GM21381 (cell line): ENCODE results near the gene PLCG2.
"Not testable (repeated sequence)": the region's sequence is repeated elsewhere in the genome, so short reads cannot be mapped to it uniquely, and the experiment has no call there.

Experiments used
- ATAC-seq: cut with Tn5 transposase; IDR thresholded peaks from one replicate; pipeline ENCODE4 v1.9.1; 2021; ENCODE audit warnings: mild to moderate bottlenecking, moderate library complexity; ENCODE audit not compliant: unreplicated experiment

Gene PLCG2

DNA sequence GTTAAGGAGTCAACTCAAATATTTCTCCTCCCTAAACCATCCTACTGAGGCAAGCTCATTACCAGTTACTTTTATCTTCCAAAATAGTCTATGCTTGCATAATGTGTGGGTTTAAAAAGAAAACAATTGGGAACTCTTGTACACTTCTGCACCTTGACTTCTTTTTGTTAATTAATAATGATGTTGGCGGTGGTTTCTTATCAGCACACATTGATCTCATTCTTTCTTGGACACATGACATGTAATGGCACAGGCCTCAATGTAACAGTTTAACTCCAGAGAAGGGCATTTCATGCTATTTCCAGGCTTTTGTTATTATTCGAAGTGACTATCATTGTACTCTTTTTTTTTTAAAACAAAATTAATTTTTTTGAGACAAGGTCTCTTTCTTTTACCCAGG, 7.8 kb downstream of the PLCG2 start:
- ATAC-seq: no peak

DNA sequence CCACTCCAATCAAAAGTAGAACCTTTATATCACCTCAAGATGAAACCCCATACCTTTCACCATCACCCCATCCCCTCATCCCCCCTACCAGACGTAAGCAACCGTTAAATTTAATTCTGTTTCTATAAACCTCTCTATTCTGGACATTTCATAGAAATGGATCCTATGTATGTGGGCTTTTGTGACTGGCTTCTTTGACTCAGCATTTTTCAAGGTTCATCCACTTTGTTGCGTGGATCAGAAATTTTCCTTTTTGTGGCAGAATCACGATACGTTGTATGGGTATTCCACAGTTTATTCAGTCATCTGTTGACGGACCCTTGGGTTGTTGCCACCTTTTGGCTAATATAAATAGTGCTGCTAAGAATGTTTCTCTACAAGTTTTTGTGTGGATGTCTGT, 8.6 kb downstream of the PLCG2 start:
- ATAC-seq: no peak

DNA sequence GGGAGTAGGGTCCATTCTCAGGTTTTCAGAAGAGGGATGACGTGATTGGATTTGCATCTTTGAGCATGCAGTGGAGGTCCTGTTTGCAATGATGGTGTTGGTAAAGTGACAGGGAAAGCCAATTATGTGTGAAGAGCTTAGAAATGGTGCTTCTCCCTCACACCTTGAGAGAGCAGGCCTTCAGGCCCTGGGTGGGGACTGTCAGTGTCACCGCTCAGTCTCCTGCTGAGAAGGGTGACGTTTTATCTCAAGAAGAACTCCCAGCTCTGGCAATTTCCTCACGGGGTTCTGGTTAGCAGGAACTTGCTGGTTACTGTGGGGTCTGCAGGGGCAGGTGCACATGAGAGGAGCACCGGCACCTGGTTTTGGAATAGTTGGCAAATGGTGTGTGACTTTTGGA, 11.2 kb downstream of the PLCG2 start:
- ATAC-seq: no peak

DNA sequence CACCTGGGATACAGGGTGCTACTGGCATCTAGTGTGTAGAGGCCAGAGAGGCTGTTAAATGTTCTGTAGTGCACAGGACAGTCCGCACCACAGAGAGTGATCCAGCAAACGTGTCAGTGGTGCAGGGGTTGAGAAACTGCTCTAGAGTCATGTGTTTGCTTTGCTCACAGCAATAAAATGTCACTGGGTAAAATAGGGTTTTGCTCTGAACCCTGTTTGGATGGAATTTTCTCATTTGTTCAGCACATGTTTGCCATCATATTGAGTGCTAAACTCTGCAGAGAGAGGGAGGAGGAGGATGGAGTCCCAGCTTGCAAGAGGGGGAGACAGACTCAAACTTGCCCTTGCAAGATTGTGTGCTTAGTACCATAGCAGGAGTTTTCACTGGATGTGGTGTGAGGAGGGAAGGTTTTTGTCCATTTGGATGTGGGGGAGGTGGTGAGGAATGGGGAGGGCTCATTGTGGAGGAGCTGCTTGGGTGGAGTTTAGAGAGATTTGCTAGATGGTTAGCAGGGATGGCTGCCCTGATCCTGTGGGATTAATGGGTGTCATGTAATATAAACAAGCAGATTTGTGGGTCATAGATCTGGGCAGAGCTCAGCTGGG, 11.8 kb downstream of the PLCG2 start:
- no peak for ATAC-seq

DNA sequence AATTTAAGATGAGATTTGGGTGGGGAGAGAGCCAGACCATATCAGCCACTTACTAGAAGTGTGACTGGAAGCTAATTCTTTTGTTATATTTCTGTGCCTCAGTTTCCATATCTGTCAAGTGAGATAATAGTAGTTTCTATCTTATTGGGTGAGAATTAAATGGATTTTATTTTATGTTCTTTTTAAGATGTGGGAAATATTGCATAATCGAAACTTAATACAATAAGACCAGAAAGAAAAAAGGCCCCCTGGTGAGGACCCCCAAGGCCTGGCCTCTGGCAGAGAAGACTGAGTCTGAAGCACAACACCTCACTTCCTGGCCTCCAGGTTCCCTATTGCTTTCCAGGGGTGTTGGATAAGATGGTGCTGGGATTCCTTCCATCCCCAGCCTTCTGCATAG, 13.7 kb downstream of the PLCG2 start:
- ATAC-seq: no peak

DNA sequence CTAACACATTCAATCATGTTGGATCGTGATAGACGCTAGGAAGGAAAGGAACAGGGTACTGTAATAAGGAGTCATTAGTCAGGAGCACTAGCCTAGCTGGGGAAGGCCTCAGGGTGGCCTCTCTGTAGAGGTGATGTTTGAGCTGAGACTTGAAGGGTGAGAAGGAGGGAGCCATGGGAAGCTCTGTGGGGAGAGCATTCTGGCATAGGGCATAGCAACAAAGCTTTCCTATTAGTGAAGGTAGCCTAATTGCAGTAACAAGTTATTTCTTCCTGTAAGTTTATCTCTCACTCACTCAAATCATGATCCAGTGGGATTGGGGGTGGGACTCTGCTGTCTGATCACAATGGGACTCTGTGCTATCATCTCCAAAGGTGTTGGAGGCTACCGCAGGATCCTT, 16.1 kb downstream of the PLCG2 start:
- no peak for ATAC-seq

DNA sequence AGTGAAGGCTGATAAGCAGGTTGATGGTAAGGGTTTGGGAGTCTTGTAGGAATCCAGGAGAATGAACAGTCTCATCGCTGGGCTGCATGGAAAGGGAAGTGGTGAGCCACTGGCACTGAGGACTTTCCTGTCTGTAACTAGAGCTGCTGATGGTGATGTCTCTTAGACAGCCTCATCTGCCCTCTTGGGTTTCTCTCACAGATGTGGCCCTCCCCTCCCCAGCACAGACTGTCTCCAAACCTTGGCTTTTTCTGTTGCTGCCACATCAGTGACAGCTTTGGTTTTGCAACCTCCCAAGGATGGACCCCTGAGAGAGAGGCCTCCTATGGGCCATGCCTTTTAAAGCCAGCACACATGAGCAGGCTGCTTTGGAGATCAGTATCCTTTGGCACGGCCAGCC, 16.9 kb downstream of the PLCG2 start:
- ATAC-seq: no peak

DNA sequence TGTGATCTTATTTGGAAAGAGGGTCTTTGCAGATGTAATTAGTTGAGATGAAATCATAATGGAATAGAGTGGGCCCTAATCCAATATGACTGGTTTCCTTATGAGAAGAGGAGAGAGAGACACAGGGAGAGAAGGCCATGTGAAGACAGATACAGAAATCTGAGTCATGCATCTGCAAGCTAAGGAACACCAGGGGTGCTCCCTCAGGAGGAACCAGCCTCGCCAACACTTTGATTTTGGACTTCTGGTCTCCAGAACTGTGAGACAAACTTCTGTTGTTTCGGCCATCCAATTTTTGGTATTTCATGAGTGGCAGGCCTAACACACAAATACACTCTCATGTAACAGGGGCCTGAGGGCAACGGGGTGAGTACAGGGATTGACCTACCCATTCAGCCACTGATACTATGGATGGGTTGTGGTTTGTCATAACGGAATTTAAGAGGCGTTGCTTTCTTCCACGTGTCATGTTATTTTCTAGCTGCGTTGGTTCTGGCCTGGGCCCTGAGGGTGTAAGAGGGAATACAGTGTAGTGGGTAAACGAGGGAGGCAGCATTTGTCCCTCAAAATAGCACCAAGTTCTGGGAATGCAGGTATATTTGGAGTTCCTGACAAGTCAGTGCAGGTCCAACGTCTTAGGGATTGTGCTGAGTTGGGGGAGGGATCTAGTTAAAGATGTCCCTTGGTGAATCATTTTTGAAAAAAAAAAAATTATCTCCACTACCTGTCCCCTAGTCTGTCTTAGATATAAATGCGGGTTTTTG, 17.7 kb downstream of the PLCG2 start:
- no peak for ATAC-seq

DNA sequence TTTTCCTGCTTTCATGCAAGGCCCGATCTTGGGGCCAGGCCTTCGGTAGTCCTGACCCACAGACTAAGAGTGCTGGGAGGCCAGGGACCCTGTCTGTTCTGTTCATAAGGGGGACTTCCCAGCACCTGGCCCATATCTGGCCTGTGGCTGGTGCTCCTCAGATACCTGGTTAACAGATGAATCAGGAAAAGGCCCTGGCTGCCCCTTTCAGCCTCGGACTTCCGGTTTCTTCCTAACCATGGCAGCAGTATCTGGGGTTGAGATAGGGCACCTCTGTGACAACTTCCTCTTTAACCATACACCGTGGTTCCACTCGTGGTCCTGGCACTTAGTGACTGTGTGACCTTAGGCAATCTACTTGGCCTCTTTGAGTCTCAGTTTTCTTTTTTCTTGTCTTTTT, 18.4 kb downstream of the PLCG2 start:
- ATAC-seq: peak; percentile 57

DNA sequence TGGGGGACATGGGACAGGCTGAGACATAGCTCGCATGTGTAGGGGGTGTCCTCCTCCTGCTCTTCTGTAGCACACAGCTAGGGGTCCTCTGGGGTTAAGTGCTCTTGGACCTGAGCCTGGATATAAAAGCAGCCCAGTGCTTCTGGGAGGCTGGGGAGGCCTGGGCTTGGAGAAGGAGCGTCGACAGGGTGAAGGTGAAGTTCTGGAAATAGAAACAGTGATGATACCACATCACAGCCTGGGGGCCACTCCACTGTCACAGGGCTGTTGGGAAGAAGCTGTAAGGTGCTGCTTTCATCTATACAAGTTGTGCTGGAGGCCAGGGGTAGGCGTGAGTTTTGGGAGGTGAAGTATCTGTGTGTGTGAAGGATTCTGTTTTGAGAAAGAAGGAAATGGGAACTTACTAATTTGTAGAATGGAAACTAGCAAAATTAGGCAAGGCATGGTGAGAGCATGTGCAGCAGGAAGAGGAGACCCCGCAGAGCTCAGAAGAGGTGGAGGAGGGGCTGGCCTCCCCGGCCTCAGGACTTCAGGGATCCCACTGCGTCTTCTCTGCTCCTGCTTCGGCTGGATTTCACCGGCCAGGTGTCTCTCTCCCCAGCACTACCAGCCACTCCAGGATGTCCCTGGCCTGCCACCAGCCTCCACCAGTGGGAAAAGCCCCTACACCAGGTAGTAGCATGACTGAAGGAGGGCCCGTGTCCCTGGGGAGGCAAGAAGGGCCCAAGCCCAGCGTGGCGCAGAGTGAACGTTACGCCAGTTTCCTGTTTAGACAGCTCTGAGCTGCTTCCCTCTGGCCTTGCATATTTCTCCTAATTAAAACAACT, 19.4 kb downstream of the PLCG2 start:
- peak; percentile 45 for ATAC-seq

DNA sequence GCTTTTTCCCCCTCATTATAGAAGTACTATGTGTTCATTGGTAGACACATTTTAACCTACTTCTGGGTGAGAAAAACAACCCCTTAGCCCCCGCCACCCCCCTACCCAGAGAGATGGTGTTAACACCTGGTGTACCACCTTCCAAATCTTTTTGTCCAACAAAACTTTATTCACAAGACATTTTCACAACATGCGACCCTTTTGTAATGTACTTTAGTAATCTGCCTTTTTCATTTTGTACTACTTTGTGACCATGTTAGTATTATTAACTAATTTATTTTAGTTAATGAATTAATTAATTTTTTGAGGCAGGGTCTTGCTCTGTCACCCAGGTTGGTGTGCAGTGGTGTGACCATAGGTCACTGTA, 20.0 kb downstream of the PLCG2 start:
- no peak for ATAC-seq

DNA sequence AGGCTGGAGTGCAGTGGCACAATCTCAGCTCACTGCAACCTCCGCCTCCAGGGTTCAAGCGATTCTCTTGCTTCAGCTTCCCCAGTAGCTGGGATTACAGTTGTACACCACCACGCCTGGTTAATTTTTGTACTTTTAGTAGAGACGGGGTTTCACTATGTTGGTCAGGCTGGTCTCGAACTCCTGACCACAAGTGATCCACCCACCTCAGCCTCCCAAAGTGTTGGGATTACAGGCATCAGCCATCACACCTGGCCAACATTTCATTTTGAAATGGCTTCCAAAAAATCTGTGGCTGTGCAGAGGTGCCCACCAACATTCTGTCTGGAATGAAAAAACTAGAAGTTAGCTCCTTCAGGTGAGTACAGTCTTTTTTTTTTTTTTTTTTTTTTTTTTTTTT, 22.6 kb downstream of the PLCG2 start:
- not testable (repeated sequence) for ATAC-seq

DNA sequence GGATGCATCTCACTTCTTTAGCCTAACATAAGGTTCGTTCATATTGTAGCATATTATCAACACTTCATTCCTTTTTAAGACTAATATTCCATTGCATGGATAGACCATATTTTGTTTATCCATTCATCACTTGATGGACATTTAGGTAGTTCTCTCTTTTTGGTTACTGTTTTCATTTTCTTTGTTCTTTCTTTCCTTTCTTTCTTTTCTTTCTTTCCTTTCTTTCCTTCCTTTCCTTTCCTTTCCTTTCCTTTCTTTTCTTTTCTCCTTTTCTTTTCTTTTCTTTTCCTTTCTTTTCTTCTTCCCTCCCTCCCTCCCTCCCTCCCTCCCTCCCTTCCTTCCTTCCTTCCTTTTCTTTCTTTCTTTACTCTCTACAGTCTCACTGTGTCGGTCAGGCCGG, 24.2 kb downstream of the PLCG2 start:
- no peak for ATAC-seq

DNA sequence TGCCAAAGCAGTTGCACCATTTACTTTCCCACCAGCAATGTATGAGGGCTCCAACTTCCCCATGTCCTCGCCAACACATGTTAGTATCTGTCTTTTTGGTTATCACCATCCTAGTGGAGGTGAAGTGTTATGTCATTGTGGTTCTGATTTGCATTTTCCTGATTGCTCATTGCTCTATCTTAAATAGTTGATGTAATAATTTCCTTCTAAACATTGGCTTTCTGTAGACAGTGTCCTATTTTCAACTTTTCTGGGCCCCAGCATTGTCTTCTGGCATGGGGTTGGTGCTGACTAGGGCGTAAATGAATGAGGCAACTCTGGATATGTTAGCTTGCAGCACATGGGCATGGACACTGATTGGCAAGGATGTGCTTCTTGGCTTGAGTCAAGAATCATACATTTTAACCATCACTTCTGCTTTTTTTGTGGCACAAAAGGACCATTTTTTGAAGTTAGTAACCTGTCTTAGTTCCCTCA, 25.1 kb downstream of the PLCG2 start:
- no peak for ATAC-seq

DNA sequence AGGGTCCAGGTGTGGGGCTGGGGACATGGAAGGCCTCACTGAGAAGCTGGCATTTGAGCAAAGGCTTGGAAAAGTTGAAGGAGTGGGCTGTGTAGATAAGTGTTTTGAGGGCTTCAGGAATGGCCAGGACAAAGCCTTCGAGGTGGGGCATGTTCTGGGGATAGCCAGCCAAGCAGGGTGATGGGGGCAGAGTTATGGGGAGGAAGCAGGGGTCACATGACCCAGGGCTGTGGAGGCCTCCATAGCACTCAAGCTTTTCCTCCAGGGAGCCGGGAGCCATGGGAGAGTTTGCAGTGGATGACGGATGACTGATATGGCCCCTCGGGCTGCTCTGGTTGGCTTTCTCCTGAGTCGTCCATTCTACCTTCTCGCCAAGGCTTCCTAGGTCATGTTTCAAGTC, 27.6 kb downstream of the PLCG2 start:
- ATAC-seq: no peak

DNA sequence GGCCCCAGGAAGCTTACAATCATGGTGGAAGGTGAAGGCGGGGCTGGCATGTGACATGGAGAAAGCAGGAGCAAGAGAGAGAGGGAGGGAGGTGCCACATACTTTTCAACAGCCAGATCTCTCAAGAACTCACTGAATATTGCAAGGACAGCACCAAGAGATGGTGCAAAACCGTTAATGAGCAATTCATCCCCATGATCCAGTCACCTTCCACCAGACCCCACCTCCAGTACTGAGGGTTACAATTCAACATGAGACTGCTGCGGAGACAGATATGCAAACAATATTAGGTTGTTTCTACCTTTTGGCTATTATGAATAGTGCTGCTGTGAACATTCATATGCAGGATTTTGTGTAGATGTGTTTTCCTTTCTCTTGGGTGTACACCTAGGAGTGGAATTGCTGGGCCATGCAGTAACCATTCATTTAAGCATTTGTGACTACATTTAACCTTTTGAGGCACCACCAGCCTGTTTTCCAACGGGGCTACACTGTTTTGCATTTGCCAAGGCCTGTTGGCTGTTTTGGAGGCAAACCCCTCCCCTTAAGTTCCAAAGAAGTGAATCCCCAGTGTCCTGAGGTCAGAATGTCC, 28.8 kb downstream of the PLCG2 start:
- ATAC-seq: no peak

DNA sequence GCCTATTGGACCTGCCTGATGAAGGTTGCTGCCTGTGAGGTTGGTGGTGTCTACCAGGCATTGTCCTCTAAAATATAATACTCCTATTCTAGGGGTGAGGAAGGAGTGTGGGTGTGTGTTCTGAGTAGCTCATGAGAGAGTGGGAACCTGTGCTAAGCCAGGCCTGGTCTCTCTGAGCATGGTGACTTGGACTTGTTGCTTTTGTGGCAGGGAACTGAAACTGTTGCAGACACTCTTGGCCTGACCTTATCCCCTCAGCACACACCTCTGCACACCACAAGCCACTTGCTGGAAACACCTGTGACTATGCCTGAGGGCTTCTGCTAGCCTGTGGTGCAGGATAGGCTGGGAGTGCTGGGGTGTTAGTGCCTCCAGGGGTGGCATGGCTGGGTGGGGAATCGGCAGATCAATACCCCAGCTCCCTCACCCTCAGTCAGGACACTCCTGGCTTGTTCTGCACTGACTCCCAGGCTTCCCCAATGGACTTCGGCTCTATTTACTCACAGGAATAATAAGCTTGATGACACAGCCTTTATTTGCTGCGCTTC, 29.9 kb downstream of the PLCG2 start:
- ATAC-seq: peak; percentile 62

DNA sequence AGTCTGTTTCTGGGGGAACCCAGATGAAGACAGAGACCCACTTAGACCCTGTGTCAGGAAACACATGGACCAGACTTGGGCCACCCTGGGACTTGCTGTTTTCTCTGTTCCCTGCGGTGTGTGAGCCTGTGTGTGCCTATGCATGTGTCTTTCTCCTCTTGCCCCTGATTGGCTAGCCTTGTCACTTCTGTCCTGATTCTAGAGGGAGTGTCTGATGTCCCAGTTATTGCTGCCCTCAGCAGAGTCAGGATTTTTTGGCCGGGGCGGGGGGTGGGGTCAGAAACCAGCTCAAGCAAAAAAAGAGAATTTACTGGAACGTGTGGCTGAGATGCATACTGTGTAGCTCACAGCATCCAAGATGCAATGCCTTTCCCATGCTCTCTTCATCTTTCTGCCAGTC, 30.5 kb downstream of the PLCG2 start:
- no peak for ATAC-seq

DNA sequence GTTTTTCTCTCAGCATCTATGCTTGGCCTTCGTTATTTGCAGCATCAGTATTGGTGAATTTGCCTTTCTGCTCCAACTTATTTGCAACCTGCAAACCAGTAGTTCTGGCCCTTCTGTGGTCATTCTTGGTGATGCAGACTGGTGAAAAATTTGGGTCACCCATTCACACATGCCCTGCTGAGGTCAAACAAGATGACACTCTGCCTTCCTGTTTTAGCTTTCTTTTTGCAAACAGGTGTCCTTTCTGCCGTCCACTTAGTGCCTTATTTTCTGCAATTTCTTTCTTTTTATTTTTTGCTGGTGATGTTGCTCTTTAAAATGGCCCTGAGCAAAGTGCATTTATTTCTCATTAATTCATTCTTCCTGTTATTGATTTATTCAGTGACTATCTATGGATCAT, 31.3 kb downstream of the PLCG2 start:
- no peak for ATAC-seq

DNA sequence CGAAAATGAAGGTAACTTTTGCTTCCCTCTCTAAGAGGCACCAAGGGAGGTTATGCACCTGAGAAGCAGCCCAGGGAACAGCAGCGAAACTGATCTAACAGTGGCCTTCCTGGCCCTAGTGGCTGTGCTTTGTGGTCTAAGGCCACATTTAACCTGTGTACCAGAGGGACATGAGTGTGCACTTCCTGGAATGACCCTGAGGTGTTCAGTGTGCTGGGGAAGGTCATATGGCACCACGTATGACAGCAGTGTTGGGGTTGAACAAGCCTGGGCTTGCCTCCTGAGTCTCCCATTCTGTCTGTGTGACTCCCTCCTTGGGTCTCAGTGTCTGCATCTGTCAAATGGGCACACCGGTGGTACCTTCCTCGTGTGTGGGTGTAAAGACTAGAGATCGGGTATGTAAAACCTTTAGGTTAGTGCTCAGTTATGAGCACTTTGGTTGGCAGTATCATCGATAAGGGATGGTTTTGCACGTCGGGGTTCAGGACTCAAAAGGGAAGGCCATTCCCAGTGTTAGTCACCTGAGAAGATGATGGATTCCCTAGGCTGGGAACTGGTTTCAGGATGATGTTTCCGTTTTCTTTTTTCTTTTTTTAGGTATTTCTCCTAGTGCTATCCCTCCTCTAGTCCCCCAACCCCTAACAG, 31.9 kb downstream of the PLCG2 start:
- ATAC-seq: peak; percentile 39

DNA sequence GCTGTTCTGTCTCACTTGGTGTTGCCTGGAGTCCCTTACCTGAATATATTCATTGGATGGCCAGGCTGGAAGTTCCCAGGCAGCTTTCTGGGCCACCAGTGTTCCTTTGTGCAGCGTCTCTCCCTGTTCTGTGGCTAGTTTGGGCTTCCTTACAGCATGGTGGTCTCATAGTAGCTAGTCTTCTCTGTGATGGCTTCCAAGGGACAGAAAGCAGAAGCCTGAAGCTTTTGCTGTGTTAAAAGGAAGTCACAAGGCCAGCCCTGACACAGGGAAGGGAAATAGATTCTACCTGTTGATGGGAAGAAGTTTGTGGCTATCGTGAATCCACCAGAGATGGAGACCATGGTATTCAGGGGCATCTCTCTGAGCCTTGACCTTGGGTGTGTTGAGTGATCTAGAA, 34.6 kb downstream of the PLCG2 start:
- no peak for ATAC-seq
